ENCODE data around the gene KCTD15.
"Not testable (repeated sequence)": the region's sequence is repeated elsewhere in the genome, so short reads cannot be mapped to it uniquely, and the experiment has no call there.

Gene KCTD15

DNA sequence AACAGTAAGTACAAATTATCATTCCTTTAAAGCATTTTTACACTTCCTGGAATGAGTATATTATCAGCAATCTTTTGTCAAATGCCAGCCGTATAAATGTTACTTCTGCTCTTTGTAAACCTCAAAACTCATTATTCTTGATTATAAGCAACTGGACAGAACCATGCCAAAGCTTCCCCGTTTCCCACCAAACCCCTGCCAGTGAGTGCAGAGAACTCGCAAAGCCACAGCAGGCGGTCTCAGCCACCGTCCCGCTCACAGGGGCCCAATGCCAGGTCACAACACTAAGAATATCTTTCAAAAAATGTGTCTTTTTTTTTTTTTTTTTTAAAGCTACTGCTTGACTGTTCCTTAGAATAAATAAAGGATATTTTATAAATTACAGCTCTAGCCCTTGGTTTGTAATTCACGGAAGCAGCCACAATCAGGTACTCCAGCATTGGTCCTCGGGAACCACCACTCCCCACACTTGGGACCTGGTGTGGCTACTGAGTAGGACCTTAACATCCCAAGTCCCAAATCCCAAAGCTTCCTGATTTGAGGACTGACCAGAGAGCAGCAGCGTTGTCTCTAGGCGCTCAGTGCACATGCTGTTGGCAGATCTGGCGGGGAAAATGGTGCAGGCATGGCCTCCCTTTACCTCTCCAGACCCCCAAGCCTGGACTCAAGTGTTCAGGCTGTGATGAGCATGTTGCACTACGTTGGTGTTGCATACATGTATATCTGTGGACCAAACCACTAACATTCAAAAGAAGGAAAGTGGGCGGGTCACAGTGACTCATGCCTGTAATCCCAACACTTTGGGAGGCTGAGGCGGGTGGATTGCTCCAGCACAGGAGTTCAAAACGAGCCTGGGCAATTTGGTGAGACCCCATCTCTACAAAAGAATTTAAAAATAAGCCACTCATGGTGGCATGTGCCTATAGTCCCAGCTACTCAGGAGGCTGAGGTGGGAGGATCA lies 19.0 kb downstream of the KCTD15 start:
- no peak for DNase-seq (ENCODE audit: low read depth)

DNA sequence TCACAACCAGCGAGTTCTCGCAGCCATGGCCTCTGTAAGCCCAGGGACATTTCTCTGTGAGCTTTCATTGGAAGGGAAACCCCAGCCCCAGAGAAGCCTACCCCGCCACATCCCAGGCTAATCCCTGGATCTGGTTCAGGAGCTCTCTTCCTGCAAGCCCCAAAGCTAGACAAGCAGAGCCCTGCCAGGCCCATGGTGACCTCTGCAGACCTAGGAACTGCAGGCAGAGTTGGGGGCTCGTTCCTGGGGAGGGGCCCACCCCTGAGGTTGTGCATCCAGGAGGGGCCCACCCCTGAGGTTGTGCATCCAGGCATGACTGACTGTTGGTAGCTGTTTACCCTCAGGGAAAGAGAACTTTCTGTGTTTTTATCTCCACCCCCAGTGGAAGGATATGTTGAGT lies 21.7 kb downstream of the KCTD15 start:
- no peak for DNase-seq (ENCODE audit: low read depth)

DNA sequence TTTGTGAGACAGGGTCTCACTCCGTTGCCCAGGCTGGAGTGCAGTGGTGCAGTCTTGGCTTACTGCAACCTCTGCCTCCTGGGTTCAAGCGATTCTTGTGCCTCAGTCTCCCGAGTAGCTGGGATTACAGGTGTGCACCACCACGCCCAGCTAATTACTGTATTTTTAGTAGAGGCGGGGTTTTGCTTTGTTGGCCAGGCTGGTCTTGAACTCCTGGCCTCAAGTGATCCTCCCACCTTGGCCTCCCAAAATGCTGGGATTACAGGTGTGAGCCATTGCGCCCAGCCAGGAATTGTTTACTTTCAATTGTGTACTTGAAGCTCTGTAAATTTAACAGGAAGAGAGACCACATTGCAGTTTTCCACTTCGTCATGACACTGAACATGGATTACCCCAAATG lies 22.4 kb downstream of the KCTD15 start:
- DNase-seq (ENCODE audit: low read depth): not testable (repeated sequence)

DNA sequence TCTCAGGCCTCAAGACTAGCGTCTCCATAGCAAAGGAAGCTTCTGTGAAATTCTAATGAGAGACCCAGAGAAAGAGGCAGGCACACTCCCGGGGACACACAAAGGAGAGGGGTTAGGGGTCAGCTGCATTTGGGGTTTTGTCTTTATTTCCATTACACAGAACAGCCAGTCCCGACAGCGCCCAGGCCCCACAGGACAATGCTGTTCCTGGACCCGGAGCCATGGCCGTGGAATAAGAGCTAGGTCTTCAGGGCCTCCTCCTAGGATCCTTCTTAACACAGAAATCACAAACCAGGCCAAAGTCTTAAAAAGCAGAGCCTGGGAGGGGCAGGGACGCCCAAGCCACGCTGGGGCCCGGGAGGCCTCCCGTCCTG lies 22.8 kb downstream of the KCTD15 start:
- no peak for DNase-seq (ENCODE audit: low read depth)

DNA sequence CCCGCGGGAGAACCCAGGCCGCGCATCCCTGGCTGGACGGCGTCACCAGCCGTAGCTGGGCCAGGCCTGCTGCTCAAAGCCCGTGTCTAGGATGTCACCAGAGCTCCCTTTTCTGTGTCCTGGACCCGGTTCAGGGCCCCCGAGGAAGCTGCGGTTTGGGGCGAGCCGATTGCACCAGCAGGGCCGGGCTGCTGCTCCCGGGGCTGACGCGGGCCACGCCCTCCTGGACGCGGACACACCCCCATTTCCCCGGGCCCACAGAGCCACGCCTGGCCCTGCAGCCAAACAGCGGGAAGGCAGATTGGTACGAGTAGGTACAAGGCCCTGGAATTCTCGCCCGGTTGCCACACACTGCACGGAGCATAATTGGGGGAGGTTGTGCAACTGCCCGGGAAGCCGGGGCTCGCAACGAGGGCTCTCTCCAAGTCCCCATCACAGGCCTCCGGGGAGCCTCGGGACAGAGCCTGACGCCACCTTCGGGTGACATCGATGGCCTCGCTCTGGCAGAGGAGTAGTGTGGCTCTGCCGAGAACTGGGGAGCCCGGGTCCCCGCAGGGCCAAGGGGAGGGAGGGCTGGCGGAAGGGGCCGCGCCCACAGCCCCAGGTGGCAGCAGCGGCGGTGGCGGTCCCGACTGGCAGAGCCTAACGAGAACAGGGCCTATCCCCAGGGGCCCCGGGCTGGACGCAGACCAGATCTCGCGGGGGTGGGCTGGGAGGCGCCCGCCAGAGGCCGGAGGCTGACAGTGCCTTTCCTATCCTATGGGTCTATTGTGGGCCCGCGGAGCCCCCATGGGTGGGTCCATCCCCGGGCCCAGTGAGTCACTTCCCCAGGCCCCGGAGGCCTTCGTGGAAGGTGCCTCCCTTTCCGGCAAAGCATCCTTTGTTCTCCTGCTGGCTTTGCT lies 23.5 kb downstream of the KCTD15 start:
- peak; percentile 12 for DNase-seq (ENCODE audit: low read depth)

DNA sequence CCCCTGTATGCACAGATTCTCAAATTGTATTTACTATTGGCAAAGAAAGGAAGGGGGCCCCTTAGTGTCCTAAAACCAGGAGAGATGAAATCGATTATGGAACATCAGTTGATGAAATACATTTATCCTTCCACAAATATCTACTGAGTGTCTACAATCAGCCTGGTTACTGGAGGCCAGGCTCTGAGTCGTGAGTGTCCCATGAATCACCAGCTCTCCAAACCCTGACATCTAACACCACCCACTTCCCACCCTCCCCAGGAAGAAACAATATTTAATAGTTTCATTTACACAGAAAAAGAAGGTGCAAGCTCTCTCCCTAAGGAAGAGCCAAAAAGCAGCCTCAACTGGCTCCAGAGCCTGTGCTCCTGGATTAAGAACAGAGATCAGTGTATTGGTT lies 25.2 kb downstream of the KCTD15 start:
- DNase-seq (ENCODE audit: low read depth): no peak

DNA sequence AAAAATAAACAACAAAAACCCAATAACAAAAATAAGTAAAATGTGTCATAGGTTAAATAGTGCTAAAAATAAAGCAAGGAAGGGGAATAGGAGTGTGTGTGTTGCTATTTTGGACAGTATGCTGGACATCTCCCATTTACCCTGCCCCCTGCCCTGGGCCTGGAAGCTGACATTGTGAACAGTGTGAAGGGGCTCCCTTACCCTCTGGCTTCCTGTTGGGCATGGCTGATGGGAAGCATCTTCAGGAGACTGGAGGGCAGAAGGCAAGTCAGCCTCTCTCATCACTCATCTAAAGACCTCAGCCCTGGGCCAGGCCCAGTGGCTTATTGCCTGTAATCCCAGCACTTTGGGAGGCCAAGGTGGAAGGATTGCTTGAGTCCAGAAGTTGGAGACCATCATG lies 26.7 kb downstream of the KCTD15 start:
- DNase-seq (ENCODE audit: low read depth): no peak

DNA sequence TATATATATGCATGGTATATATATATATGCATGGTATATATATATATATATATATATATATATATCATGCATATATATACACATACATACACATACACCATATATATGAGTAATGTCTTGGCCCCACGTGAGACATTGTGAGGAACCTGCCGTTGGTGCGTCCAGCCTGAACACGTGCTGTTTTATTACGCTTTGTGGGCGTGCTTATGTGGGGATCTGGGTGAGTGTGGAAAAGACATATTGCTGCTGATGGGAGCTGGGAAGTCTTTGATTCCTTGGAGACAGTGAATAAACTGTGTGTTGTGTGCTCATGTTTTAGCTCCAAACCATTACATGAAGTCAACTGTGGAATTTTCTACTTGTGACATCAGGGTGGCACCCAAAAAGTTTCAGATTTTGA lies 28.9 kb downstream of the KCTD15 start:
- no peak for DNase-seq (ENCODE audit: low read depth)

DNA sequence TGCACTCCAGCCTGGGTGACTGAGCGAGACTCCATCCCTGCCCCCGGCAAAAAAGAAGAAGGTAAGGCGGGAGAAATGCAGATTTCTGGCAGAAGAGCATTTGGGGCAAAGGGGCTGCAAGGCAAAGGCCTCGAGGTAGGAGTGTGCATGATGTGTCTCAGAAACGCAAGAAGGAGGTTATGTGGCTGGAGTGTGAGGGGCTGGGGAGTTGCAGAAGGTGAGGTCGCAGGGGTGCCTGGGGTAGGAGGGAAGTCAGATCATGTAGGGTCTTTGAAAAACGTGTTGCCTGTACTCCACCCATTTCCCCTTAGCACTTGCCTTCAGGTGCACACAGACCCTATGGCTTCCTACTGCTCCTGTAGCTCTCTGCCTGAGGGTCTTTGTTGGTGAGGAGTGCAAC lies 29.9 kb downstream of the KCTD15 start:
- no peak for DNase-seq (ENCODE audit: low read depth)

DNA sequence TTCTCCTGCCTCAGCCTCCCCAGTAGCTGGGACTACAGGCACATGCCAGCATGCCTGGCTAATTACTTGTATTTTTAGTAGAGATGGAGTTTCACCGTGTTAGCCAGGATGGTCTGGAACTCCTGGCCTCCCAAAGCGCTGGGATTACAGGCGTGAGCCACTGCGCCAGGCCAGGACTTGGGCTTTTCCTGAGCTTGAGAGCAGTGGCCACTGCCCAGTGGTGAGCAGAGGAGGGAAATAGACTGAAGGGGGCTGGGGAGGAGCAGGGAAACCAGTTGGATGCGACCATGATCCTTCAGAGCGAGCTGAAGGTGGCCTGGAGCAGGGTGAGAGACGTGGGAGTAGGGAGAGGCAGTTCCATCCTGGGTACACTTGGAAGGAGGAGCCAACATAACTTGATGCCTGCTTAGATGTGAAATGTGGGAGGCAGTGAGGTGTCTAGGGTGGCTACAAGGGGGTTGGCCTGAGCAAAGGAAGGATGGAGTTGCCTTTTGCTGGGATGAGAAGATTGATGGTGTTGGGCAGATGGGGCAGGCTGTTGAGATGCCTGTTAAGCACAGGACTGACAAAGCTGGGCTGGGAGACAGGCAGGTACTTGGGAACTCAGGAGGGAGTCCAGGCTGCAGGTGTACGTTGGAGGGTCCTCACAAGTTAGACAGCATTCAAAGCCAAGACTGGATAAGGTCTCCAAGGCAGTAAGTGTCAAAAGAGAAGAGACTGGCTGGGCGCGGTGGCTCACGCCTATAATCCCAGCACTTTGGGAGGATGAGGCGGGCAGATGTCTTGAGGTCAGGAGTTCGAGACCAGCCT lies 31.8 kb downstream of the KCTD15 start:
- no peak for DNase-seq (ENCODE audit: low read depth)

DNA sequence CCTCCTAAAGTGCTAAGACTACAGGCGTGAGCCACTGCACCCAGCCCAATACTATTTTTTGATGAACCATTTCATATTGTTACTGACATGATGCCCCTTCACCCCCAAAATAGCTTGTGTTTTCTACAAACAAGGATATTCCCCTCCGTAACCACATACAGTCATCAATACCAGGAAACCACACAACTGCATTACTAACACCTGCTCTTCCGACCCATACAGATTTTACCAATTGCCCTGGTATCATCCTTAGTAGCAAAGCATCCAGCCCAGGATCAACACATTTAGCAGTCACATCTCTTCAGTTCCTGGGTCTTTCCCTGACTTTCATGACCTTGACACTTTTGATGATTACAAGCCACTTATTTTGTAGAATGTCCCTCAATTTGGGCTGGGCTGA lies 33.6 kb downstream of the KCTD15 start:
- no peak for DNase-seq (ENCODE audit: low read depth)

DNA sequence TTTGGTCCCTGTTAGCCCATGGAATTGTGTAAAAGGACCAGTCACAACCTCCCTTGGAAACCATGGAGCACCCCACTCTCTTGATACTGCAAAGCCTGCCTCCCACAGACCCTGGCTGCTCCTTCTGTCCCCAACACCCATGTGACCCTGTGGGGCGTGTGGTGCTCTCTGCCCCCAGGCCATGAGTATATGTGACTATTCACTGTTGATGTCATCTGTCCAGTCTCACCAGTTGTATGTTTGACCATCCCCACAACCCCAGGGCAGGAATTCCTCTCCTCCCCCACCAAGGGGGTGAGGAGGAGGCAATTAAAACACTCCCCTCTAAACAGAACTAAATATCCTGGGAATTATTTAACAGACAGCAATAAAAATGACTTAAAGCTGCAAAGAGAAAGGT lies 35.2 kb downstream of the KCTD15 start:
- DNase-seq (ENCODE audit: low read depth): no peak

DNA sequence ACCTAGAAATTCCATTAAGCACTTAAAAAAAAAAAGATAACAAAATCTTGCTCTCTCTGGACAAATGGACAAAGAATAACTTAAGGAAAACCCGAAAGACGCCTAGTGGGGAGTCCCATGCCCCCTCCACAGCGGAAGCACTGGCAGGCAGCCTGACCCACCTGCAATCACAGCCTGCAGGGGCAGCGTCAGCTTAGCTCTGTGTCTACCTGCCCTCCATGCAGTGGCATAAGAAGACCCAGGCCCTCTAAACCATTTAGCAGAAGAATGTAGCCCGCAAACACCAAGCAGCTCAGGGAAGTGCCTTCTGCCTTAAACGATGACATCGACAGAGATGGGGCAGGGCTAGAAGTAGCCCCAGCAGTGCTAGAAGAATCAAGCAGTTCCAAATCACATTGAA lies 36.0 kb downstream of the KCTD15 start:
- DNase-seq (ENCODE audit: low read depth): no peak

DNA sequence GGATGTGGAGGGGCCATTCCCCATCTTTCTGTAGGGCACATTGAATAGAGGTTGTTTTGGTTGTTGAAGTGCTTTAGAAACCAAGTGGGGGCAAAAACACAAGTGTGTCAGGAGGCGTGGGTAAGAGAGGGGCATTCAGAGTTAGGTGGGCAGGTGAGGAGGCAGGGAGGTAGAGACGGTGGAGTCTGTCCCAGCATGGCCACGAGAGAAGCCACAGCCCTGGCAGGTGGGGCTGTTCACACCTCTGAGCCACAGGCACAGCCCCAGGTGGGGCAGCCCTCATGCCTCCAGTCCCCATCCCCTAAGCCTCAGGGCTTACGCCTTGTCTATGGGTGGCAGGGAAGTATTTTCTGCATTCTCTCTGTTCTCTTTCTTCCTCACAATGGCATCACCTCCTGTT lies 43.7 kb downstream of the KCTD15 start:
- no peak for DNase-seq (ENCODE audit: low read depth)

DNA sequence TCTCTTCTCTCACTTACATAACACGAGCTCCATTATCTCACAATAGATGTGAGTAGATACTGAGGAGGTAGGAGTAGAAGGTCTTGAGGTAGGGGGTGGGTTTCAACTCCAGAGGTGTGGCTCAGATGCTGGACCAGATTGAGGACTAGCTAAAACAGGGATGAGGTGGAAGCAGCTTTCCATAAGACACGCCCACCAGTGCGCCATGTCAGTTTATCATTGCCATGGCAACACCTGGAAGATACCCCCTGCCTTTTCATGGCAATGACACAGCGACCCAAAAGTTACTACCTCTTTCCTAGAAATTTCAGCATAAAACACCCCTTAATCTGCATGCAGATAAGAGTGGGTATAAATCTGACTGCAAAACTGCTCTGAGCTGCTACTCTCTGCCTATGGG lies 44.1 kb downstream of the KCTD15 start:
- DNase-seq (ENCODE audit: low read depth): no peak

DNA sequence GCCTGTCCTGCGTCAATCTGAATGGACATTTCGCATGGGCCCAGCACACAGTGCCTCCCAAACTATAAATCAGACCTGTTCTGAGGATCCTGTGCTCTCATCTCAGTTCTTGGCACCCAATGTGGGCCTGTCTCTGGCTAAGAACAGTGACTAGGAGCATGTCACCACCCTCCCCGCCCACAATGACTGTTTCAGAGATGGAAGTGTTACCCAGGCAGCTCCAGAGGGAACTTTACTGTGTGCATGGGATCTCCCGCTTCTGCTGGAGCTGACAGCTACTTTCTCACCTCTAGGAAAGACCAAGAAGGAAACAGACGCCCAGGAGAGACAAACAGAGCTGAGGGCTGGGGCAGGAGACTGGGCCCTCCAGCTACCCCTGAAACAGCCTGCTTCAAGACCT lies 45.0 kb downstream of the KCTD15 start:
- no peak for DNase-seq (ENCODE audit: low read depth)

DNA sequence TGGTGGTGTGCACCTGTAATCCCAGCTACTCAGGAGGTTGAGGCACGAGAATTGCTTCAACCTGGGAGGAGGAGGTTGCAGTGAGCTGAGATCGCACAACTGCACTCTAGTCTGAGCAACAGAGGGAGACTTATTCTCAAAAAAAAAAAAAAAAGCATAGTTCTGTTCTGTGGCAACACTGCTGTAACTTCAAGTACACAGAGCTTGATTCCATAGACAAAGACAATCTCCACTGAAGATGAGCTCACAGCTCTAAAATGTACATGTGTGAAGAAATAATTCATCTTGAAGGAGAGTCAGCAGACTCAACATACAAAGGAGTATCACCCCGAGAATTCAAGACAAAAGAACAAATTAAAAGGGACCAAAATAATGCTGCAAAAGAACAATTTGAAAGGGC lies 47.8 kb downstream of the KCTD15 start:
- no peak for DNase-seq (ENCODE audit: low read depth)

DNA sequence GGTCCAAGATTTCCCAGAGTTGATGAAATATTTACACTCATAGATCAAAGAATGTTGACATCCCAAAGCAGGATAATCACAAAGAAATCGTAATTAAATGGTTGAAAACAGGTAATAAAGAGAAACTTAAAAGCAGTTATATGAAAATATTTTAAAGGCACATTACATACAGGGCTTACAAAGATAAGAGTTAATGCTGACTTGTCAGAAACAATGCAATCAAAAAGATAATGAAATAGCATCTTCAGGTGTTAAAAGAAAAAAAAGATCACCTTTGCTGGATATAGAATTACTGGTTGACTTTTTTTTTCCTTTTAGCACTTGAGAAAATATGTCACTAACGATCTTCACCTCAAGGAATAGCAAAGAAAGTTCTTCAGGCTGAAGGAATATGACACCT lies 48.8 kb downstream of the KCTD15 start:
- DNase-seq (ENCODE audit: low read depth): no peak

DNA sequence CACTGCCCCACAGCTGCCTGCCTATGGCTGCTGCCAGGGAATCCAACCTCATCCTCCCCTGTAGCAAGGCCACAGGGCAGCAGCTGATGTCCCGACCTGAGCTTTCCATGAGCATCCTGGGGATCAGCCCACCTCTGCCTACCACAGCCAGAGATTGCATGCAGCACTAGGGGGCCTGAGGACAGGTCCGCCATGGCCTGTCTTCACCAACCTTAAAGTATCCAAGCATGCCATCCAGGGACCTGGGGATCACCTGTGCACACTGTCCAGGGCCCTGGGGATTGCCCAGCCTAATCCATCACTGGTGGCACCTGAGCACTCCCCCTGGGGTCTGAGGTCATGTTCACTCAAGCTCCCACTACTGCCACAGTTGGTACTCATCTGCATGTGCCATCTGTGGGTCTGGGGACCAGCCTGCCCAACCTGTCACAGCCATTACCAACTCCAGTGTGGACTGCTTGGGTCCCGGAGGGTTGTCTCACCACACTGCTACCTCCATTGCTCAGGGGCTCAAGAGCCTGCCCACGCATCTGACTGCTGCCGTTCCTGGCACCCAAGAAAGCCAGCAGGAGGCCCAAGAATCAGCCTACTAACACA lies 53.0 kb downstream of the KCTD15 start:
- DNase-seq (ENCODE audit: low read depth): no peak

DNA sequence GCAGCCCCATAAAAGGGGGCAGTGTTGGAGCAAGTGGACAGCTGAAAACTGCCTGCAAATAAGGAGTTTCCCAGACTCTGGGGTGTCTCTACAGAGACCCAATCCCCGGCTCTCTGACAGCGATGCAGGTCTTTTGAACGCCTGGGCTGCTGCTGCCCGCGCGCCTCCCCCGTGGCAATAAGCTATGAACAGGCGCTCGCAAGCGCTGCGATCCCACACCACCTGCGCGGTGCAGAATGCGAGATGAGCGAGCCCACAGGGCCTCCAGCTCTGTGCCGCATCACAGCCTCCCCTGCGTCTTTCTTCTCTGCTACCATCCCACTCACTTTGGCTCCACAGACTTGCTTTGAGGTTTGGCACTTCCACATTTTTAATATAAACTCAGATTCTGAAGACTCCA lies 62.3 kb downstream of the KCTD15 start:
- no peak for DNase-seq (ENCODE audit: low read depth)

DNA sequence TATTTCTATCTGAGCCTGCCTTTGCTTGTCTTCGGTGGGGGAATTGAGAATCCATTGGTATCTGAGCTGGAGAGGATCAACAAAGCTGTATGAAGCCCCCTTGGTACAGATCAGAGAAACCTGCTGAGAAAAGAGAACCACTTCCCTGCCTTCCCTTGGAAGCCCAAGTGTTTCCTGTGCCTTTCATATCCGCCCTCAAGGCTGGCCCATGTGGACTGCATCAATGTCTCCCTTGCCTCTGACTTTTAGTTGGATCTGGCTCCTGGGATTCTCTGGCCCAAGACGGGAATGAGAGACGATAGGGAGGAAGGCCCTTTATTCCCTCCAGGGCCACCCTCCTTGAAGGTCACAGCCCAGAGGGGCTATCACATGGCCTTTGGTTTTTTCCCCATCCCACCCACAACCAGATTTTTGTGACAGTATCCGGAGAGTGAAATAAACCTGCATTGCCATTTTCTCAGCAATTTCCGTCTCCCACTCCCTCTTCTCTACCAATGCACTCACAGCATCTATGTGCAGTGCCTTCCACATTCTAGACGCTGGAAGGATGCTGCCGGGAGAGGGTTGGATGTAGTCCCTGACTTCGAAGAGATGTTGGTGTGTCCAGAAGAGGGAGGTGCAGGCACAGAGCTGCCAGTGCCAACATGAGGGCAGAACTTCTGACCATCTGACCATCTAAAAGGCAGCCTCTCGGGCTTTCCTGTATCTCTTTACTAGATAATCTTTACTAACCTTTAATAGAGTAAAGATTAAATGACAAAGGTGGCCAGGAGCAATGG lies 63.8 kb downstream of the KCTD15 start:
- DNase-seq (ENCODE audit: low read depth): no peak
